ENCODE measurements around the gene ISG20L2. TPM values are rescaled to one million over a fixed set of nuclear protein-coding genes. Genes with fewer than 3 reads are reported as not detected.
A peak's percentile ranks its signal among the peaks of the same experiment; 100 is the strongest.

Gene ISG20L2
- total and polyA plus RNA-seq, 2 donors (not counting 3 experiments of a cell fraction or from before 2014, with no cell fraction given): 33.2 to 35.3 TPM

DNA sequence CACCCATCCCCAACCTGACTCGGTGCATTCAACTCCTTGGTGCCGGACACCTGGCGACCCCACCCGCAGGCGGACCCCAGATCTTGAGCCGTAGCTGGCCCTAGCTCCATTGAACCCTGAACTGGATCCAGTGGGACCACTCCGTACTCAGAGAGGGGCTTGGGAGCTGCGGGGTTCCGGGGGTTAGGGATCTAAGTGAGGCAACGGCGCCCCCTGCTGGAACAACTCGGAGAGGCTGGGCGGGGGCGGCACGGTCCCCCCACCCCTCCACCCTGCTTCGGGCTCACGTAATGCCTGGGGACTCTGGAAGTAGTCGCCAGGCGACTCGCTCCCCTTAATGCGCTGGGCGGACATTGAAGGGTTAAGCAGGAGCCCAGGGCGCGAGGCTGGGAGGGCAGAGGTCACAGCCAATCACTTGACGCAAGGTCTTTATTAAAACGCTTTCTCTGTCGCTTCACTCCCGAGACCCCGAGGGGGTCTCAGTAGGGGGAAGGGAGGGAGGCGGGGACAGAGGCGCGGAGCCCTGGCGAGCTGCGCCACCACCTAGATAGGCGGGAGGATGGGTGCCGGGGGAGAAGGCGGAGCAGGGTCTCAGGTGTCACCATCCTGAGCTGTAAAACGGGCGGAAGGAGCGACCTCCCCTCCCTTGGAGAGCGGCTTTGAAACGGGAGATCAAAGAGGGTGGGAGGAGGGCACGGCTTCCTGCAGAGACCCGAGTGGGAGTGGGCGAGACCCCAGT, 22.5 kb downstream of the ISG20L2 start:
- ChIA-PET CTCF (interaction anchor here (0.7 to 15.5 kb wide), 14 partner anchors 8 to 226 kb away, joined by 3 to 453 read pairs (median 10); partner anchors contain the start of genes HAPLN2, INSRR and NTRK1), POLR2A (no interaction called here)
- TF ChIP-seq, protein P1, sequence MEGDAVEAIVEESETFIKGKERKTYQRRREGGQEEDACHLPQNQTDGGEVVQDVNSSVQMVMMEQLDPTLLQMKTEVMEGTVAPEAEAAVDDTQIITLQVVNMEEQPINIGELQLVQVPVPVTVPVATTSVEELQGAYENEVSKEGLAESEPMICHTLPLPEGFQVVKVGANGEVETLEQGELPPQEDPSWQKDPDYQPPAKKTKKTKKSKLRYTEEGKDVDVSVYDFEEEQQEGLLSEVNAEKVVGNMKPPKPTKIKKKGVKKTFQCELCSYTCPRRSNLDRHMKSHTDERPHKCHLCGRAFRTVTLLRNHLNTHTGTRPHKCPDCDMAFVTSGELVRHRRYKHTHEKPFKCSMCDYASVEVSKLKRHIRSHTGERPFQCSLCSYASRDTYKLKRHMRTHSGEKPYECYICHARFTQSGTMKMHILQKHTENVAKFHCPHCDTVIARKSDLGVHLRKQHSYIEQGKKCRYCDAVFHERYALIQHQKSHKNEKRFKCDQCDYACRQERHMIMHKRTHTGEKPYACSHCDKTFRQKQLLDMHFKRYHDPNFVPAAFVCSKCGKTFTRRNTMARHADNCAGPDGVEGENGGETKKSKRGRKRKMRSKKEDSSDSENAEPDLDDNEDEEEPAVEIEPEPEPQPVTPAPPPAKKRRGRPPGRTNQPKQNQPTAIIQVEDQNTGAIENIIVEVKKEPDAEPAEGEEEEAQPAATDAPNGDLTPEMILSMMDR (IDR thresholded peaks at IDR 0.05; ENCODE audit: extremely low read depth in 1 of 2, insufficient read depth in 1 of 2, low read depth in 1 of 2, low read length in 2 of 2): peak; percentile 76 to 87
- TF ChIP-seq EZH2 (IDR thresholded peaks at IDR 0.05; ENCODE audit: borderline replicate concordance, low read depth, low read length, severe bottlenecking): peak; percentile 42
- no peak for TF ChIP-seq POLR2A (IDR thresholded peaks at IDR 0.05; ENCODE audit: low read depth, low read length)
- TF ChIP-seq MYC (IDR thresholded peaks at IDR 0.05; ENCODE audit: low read depth, low read length): no peak
- TF ChIP-seq JUN (IDR thresholded peaks at IDR 0.05; ENCODE audit: borderline replicate concordance, insufficient read depth, insufficient read length, low read depth): no peak
- H3K9me3 ChIP-seq (replicated peaks; ENCODE audit: control insufficient read depth, insufficient read depth, low read length): no peaks in the 10 kb centered on the region
- dilution Hi-C loops (cut with MboI; ENCODE audit: extremely low pct_ligation_motif_present, low sequenced_read_pairs): no loop called here
- BruUV-seq (replicated peaks): no TSS peak
- H3K27ac ChIP-seq (ENCODE audit: insufficient read depth, low read depth, low read length): no peak overlapping the region
- H3K27me3 ChIP-seq (ENCODE audit: control insufficient read depth in 2 of 2, insufficient read depth in 2 of 2, low read length in 2 of 2): peaks cover 0 to 3% of the 10 kb centered on the region in 2 experiments
- H3K9ac ChIP-seq (replicated peaks; ENCODE audit: extremely low read depth, insufficient read depth, low read length): no peak overlapping the region
- H4K20me1 ChIP-seq (replicated peaks; ENCODE audit: control insufficient read depth, extremely low read depth, insufficient read depth, low read length): no peaks in the 10 kb centered on the region
- no peaks in the 10 kb centered on the region for H3K79me2 ChIP-seq (ENCODE audit: control insufficient read depth, insufficient read depth, low read length)
- peak overlapping the region; percentile 41 for H3K4me2 ChIP-seq (ENCODE audit: insufficient read depth, low read length)
- DNase-seq (ENCODE audit: low read depth, low spot score) (peak; percentile 57), FAIRE-seq (peak; percentile 59)
- intact Hi-C loops (cut with micrococcal nuclease): loop anchor here (1.0 kb wide), 4 partner anchors 17 to 79 kb away; no protein-coding TSS in a partner anchor
- no peaks in the 10 kb centered on the region for H3K9me1 ChIP-seq (replicated peaks; ENCODE audit: control insufficient read depth, extremely low read depth, insufficient read depth, low read length)
- H2AFZ ChIP-seq (ENCODE audit: low read depth, low read length): peak overlapping the region; percentile 52
- no peaks in the 10 kb centered on the region for H3K36me3 ChIP-seq (ENCODE audit: control insufficient read depth in 2 of 2, extremely low read depth in 1 of 2, insufficient read depth in 2 of 2, low read length in 2 of 2)
- peak overlapping the region in 1 of 3 experiments; percentile 4 for H3K4me3 ChIP-seq (replicated peaks in 1 of 3; ENCODE audit: insufficient read depth in 1 of 3, low read depth in 1 of 3, low read length in 3 of 3)
- H3K4me1 ChIP-seq (ENCODE audit: control insufficient read depth, extremely low read depth, insufficient read depth, low read length): peaks cover 19% of the 10 kb centered on the region

Measured in endothelial cell of umbilical vein (primary cell).